Neural cell (in vitro differentiated cells): Measurements from ENCODE around the gene DNAJC27. TPM values are rescaled to one million over a fixed set of nuclear protein-coding genes. Genes with fewer than 3 reads are reported as not detected.

Experiments
- H2AFZ ChIP-seq: fragments of 200-600, 300-800 bp; sonication (generic), shearing (Covaris generic); 2 replicates; pipeline ENCODE4 v1.6.0; 2014; ENCODE audit warnings: low read depth, mild to moderate bottlenecking, antibody characterized with exemption, low read length, moderate library complexity
- H3F3A ChIP-seq: fragments of 200-600 bp; shearing (Covaris generic); 2 replicates; pipeline ENCODE4 v1.6.1; 2016; ENCODE audit warnings: mild to moderate bottlenecking, moderate library complexity, mixed read lengths, antibody characterized with exemption, low read length; ENCODE audit not compliant: insufficient read depth, poor library complexity, severe bottlenecking
- H3K27ac ChIP-seq: fragments of 200-600, 300-800 bp; sonication (generic), shearing (Covaris generic); 2 replicates; pipeline ENCODE4 v1.5.1; 2014; ENCODE audit warnings: mild to moderate bottlenecking, low read length, moderate library complexity
- H3K27me3 ChIP-seq: fragments of 300-800, 200-600 bp; sonication (generic), shearing (Covaris generic); 2 replicates; pipeline ENCODE4 v1.6.0; 2014; ENCODE audit warnings: mild to moderate bottlenecking, low read depth, low read length, moderate library complexity; ENCODE audit not compliant: insufficient read depth
- H3K36me3 ChIP-seq: fragments of 300-800, 200-600 bp; sonication (generic), shearing (Covaris generic); 2 replicates; pipeline ENCODE4 v1.5.1; 2014; ENCODE audit warnings: mild to moderate bottlenecking, antibody characterized with exemption, low read length, moderate library complexity; ENCODE audit not compliant: insufficient read depth
- H3K4me2 ChIP-seq: fragments of 300-800, 200-600 bp; sonication (generic), shearing (Covaris generic); 2 replicates; pipeline ENCODE4 v1.6.0; 2014; ENCODE audit warnings: mild to moderate bottlenecking, low read length
- H3K4me3 ChIP-seq: fragments of 300-800, 200-600 bp; sonication (generic), shearing (Covaris generic); 2 replicates; pipeline ENCODE4 v1.5.1; 2014; ENCODE audit warnings: mild to moderate bottlenecking, low read length, moderate library complexity
- H3K79me2 ChIP-seq: fragments of 200-600 bp; shearing (Covaris generic); replicated peaks from 2 replicates; pipeline ENCODE4 v1.6.0; 2014; ENCODE audit warnings: mild to moderate bottlenecking, low read length, moderate library complexity; ENCODE audit not compliant: insufficient read depth
- H3K9ac ChIP-seq: fragments of 300-800, 200-600 bp; sonication (generic), shearing (Covaris generic); 2 replicates; pipeline ENCODE4 v1.6.1; 2016; ENCODE audit warnings: mild to moderate bottlenecking, low read length, mixed read lengths
- H3K9me2 ChIP-seq: fragments of 200-600 bp; shearing (Covaris generic); 2 replicates; pipeline ENCODE4 v1.6.1; 2016; ENCODE audit warnings: mild to moderate bottlenecking, low read length, mixed read lengths; ENCODE audit not compliant: insufficient read depth
- H3K9me3 ChIP-seq: fragments of 200-600, 300-800 bp; sonication (generic), shearing (Covaris generic); 2 replicates; pipeline ENCODE4 v1.6.1; 2016; ENCODE audit warnings: mild to moderate bottlenecking, mixed run types, low read length, moderate library complexity, mixed read lengths
- H4K20me1 ChIP-seq: fragments of 200-600 bp; shearing (Covaris generic); 2 replicates; pipeline ENCODE4 v1.6.1; 2016; ENCODE audit warnings: mild to moderate bottlenecking, mixed run types; ENCODE audit not compliant: insufficient read depth
- EP300 ChIP-seq: fragments of 450-650 bp; conservative IDR thresholded peaks from 2 replicates; pipeline ENCODE4 v1.6.1; 2014; ENCODE audit warnings: antibody characterized with exemption, mild to moderate bottlenecking, moderate library complexity; ENCODE audit not compliant: poor library complexity, severe bottlenecking
- EZH2 ChIP-seq: fragments of 200-600, 300-800 bp; shearing (Covaris generic), sonication (generic); IDR thresholded peaks from 2 replicates; pipeline ENCODE4 v1.6.1; 2014; ENCODE audit warnings: antibody characterized with exemption, low read length, borderline replicate concordance, mild to moderate bottlenecking; ENCODE audit not compliant: insufficient read depth, poor library complexity, severe bottlenecking
- MXI1 ChIP-seq: fragments of 450-650 bp; conservative IDR thresholded peaks from 2 replicates; pipeline ENCODE4 v1.6.1; 2014; ENCODE audit warnings: antibody characterized with exemption, mild to moderate bottlenecking; ENCODE audit not compliant: poor library complexity, severe bottlenecking
- POLR2AphosphoS5 ChIP-seq: IDR thresholded peaks from 2 replicates; pipeline ENCODE4 v1.6.1; 2012
- RAD21 ChIP-seq: fragments of 450-650 bp; conservative IDR thresholded peaks from 2 replicates; pipeline ENCODE4 v1.6.1; 2014; ENCODE audit warnings: antibody characterized with exemption, mild to moderate bottlenecking, moderate library complexity
- REST ChIP-seq: IDR thresholded peaks from 2 replicates; pipeline ENCODE4 v1.6.1; 2012; ENCODE audit warnings: borderline replicate concordance
- SMC3 ChIP-seq: fragments of 450-650 bp; conservative IDR thresholded peaks from 2 replicates; pipeline ENCODE4 v1.6.1; 2014; ENCODE audit warnings: antibody characterized with exemption, mild to moderate bottlenecking, moderate library complexity; ENCODE audit not compliant: poor library complexity
- TAF1 ChIP-seq: IDR thresholded peaks from 2 replicates; pipeline ENCODE4 v1.6.1; 2012; ENCODE audit warnings: low read depth
- polyA minus RNA-seq: library from RNA; depleted of rRNA, polyadenylated mRNA; stranded (reverse); fragments of >200 nt; gene quantifications from 2 replicates; pipeline ENCODE4 v1.2.3, GENCODE V29; 2014
- polyA plus RNA-seq: library from polyadenylated mRNA; depleted of rRNA; stranded (reverse); fragments of >200 nt; gene quantifications from 2 replicates; pipeline ENCODE4 v1.2.3, GENCODE V29; 2014
- TF ChIP-seq, protein P1 (sequence below): fragments of 450-650 bp; IDR thresholded peaks from 2 replicates; pipeline ENCODE4 v1.5.1; 2014; ENCODE audit warnings: antibody characterized with exemption, mild to moderate bottlenecking, moderate library complexity; ENCODE audit not compliant: poor library complexity, severe bottlenecking

Gene DNAJC27
- polyA plus RNA-seq (22.4 and 24.0 TPM in 2 replicates), polyA minus RNA-seq (25.6 and 32.2 TPM in 2 replicates)

DNA sequence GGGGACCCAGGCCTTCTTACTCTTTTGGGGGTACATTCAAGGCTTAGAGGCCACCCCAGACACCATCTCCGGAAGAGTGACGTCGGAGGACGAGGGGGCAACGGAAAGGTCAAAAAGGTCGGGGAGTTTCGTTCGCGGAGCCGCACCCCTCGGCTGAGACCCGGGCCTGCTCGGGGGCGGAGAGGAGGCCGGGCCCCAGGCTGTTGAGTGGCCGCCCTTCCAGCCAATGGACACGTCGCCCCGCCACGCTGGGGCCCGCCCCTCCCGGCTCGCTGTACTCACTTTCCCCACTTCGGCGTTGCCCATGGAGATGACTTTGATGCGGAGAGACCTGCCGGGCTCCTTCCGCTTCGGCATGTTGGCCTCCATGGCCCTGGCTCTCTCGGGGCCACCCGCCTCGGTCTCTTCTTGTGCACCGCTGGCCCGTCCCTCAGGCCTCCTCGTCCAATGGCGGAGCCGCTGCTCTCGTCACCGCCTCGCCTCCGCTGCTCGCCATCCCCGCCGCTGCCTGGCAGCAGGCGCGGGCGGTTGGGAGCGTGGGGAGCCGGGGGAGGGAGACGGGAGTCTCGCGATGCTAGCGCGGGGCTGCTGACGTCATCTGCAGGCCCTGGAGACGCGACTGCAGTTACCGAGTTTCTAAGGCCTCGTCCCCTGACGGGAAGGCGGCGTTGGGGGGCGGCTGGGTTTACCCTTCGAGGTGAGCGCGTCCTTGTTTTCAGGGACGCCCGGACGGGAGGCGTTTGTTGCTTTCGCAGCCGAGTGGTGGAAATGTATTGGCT is at the start of gene DNAJC27:
TSS of gene DNAJC27 (minus strand) at position 420 of the 779 bp plus-strand sequence. CDS start at position 369, 51 bp downstream.
- peak; percentile 76 for TF ChIP-seq REST
- no peak for TF ChIP-seq RAD21
- TF ChIP-seq SMC3: peak; percentile 18
- peak; percentile 74 for TF ChIP-seq MXI1
- TF ChIP-seq, protein P1, sequence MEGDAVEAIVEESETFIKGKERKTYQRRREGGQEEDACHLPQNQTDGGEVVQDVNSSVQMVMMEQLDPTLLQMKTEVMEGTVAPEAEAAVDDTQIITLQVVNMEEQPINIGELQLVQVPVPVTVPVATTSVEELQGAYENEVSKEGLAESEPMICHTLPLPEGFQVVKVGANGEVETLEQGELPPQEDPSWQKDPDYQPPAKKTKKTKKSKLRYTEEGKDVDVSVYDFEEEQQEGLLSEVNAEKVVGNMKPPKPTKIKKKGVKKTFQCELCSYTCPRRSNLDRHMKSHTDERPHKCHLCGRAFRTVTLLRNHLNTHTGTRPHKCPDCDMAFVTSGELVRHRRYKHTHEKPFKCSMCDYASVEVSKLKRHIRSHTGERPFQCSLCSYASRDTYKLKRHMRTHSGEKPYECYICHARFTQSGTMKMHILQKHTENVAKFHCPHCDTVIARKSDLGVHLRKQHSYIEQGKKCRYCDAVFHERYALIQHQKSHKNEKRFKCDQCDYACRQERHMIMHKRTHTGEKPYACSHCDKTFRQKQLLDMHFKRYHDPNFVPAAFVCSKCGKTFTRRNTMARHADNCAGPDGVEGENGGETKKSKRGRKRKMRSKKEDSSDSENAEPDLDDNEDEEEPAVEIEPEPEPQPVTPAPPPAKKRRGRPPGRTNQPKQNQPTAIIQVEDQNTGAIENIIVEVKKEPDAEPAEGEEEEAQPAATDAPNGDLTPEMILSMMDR: no peak
- TF ChIP-seq POLR2AphosphoS5: peak; percentile 98
- peak; percentile 74 for TF ChIP-seq EP300
- TF ChIP-seq TAF1: peak; percentile 89
- no peak for TF ChIP-seq EZH2
- Histone ChIP-seq H3F3A (peaks cover 11% of the 10 kb centered on the region), H3K79me2 (peaks cover 42% of the 10 kb centered on the region), H3K9me3 (no peaks in the 10 kb centered on the region), H3K4me3 (peak within 1 kb of the TSS; percentile 74), H3K9ac (peak within 1 kb of the TSS; percentile 99), H2AFZ (peak within 1 kb of the TSS; percentile 94), H3K27me3 (no peaks in the 10 kb centered on the region), H3K36me3 (no peaks in the 10 kb centered on the region), H3K9me2 (no peaks in the 10 kb centered on the region), H3K4me2 (peak within 1 kb of the TSS; percentile 90), H4K20me1 (no peaks in the 10 kb centered on the region), H3K27ac (peak within 1 kb of the TSS; percentile 100)

GRCh38 chr2:25018681-25019080 is 46.9 kb upstream of the DNAJC27 start:
- H4K20me1 ChIP-seq: no peaks in the 10 kb centered on the region
- no peak for TF ChIP-seq EZH2
- no peak for TF ChIP-seq SMC3
- no peak for TF ChIP-seq POLR2AphosphoS5
- TF ChIP-seq MXI1: no peak
- TF ChIP-seq EP300: no peak
- TF ChIP-seq TAF1: no peak
- TF ChIP-seq, protein P1: no peak
- TF ChIP-seq REST: no peak
- no peak for TF ChIP-seq RAD21
- H3K36me3 ChIP-seq: no peaks in the 10 kb centered on the region
- no peak overlapping the region for H3K4me2 ChIP-seq
- no peak overlapping the region for H3K9ac ChIP-seq
- H2AFZ ChIP-seq: no peak overlapping the region
- no peak overlapping the region for H3K27ac ChIP-seq
- no peaks in the 10 kb centered on the region for H3K79me2 ChIP-seq
- no peak overlapping the region for H3K4me3 ChIP-seq
- no peaks in the 10 kb centered on the region for H3K9me3 ChIP-seq
- no peaks in the 10 kb centered on the region for H3K9me2 ChIP-seq
- H3K27me3 ChIP-seq: no peaks in the 10 kb centered on the region
- no peaks in the 10 kb centered on the region for H3F3A ChIP-seq
